Heart right ventricle (tissue), 16 donors: ENCODE measurements around the gene RNASE9. TPM values are rescaled to one million over a fixed set of nuclear protein-coding genes. Genes with fewer than 3 reads are reported as not detected.

Experiments used
- ATAC-seq, 8 donors: fragments of 200-7000 bp; cut with Tn5 transposase; one replicate each; pipeline ENCODE4 v1.9.1; 2020; ENCODE audit warnings: mild to moderate bottlenecking in 8 of 8, moderate library complexity in 8 of 8, moderate number of reproducible peaks in 1 of 8
- DNase-seq, 2 donors: peaks; one replicate each; pipeline ENCODE4 v3.0.0-alpha.2; 2020
- H3K27ac ChIP-seq, 10 donors: fragments of 200-600 bp; sonication (generic) in 2 of 10; one replicate each; pipeline versions ENCODE4 v1.5.0 to v1.8.0; 2020 to 2022; ENCODE audit warnings: mild to moderate bottlenecking in 3 of 10
- H3K27me3 ChIP-seq, 7 donors: fragments of 200-600 bp; one replicate each; pipeline ENCODE4 v1.8.0; 2021 to 2022; ENCODE audit warnings: mild to moderate bottlenecking in 2 of 7
- H3K36me3 ChIP-seq, 9 donors: fragments of 200-600 bp; sonication (generic) in 1 of 9; one replicate each; pipeline versions ENCODE4 v1.5.0 to v1.8.0; 2020 to 2022; ENCODE audit warnings: mild to moderate bottlenecking in 2 of 9
- H3K4me1 ChIP-seq, 9 donors: fragments of 200-600 bp; sonication (generic) in 1 of 9; one replicate each; pipeline versions ENCODE4 v1.5.0 to v1.8.0; 2020 to 2022; ENCODE audit warnings: mild to moderate bottlenecking in 4 of 9
- H3K4me3 ChIP-seq, 10 donors: fragments of 200-600 bp; sonication (generic) in 2 of 10; one replicate each; pipeline versions ENCODE4 v1.5.0 to v1.8.0; 2020 to 2022; ENCODE audit warnings: mild to moderate bottlenecking in 7 of 10, moderate library complexity in 2 of 10
- H3K9me3 ChIP-seq, 11 donors: fragments of 200-600 bp in 10 of 11; sonication (generic) in 2 of 11; one replicate each; pipeline versions ENCODE4 v1.5.0 to v1.8.0; 2013 to 2022; ENCODE audit warnings: mild to moderate bottlenecking in 2 of 11, control low read depth in 1 of 11, moderate library complexity in 1 of 11
- WGBS, 2 donors: extraction: QIAGEN DNeasy Blood & Tissue Kit; methylation state at CpG; one replicate each; pipeline ENCODE4 v1.1.7; 2013; ENCODE audit warnings: inconsistent platforms in 1 of 2; 5-methylcytosine and 5-hydroxymethylcytosine counted together
- intact Hi-C, 10 donors: fragments of 100-400 bp; cut with DNase I; formaldehyde crosslinking; loops; one replicate each; pipeline versions ENCODE4 v1.11.1 to v1.14.2; 2022
- polyA plus RNA-seq, 2 donors: library from polyadenylated mRNA; stranded (reverse); fragments of 200-250 nt; gene quantifications; one replicate each; pipeline ENCODE4 v1.2.3, GENCODE V29; 2013
- total RNA-seq, 10 donors: library from RNA; stranded (reverse); fragmentation: NEBNext Ultra II Directional in 3 of 10; extraction: Animal tissue kit (Norgen Biotek cat#: 25700) in 3 of 10; gene quantifications; one replicate each; pipeline versions ENCODE4 v1.2.1 to v1.2.4, GENCODE V29; 2021 to 2023
- TF ChIP-seq, protein P1 (sequence below), 9 donors: fragments of 200-600 bp; sonication (generic) in 2 of 9; IDR thresholded peaks; one replicate each; pipeline versions ENCODE4 v1.5.0 to v1.8.0; 2021 to 2022; ENCODE audit warnings: antibody characterized with exemption in 9 of 9, mild to moderate bottlenecking in 5 of 9, moderate library complexity in 1 of 9
- donor health status: Arrhythmogenic right ventricular cardiomyopathy.
- donor health status: ischemic (EF 13 %, LVEDD 7.1; RV severe dilation, severe dysfunction).
- donor health status: healthy with polysubstance abuse.
- donor health status: DM: no; HTN: yes; CAD: no.
- donor health status: DM: no; HTN: no; CAD: no.
- donor health status: ischemic (EF 25% LVEDD 6.9; RV normal size, moderate dysfunction).
- donor health status: ischemic (EF 25% LVEDD 5.7; RV mildly dilated, moderate dysfunction).
- donor health status: healthy.
- donor health status: DM: yes; HTN: yes; CAD: no.
- donor health status: Ischemic cardiomyopathy.
- donor health status: ischemic (EF 35%, LVEDD 5.7; RV mildly dilated, moderate dysfunction).
- donor health status: nonischemic (EF 11% LVEDD 7.7; RV severe dilation, severe dysfunction).
- donor health status: DM: yes; HTN: yes; CAD: no.
- donor health status: PGD.
- donor health status: ischemic (EF 29% LVEDD 5.4; RV normal size, mild dysfunction).
- donor health status: nonischemic (EF 23%, LVEDD 6.1; RV moderate dilation, normal function).

The RNASE9 gene
- total and polyA plus RNA-seq, 12 donors: not detected

DNA sequence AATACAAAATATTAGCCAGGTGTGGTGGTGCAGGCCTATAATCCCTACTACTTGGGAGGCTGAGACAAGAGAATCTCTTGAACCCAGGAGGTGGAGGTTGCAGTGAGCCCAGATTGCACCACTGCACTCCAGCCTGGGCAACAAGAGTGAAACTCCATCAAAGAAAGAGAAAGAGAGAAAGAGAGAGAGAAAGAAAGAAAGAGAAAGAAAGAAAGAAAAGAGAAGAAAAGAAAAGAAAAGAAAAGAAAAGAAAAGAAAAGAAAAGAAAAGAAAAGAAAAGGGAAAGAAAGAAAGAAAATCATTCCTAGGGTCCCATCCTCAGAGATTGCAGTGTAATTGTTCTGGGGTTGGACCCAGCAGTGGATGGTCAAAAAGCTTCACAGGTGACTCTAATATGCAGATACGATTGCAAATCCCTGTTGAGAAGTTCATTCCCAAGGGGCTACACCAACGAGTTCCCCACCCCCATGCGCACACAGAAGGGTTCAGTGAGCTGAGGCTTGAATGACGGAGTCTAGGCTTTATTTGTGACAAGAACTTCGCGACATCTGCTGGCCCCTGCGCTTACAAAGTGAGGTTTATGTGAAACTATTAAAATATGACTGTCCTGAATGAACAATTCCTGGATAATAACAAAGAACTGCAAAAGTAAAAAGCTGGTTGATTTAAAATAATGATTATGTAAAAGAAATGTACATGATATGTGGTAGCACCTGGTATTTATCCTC is 47.7 kb upstream of the RNASE9 start:
- Histone ChIP-seq H3K4me3 (peak overlapping the region in 1 of 10 donors; percentile 75), H3K36me3 (no peaks in the 10 kb centered on the region), H3K27ac (peak overlapping the region in 1 of 10 donors; percentile 19), H3K4me1 (peaks cover 3 to 32% (median 15%) of the 10 kb centered on the region in 9 donors), H3K27me3 (no peaks in the 10 kb centered on the region), H3K9me3 (no peaks in the 10 kb centered on the region)
- intact Hi-C loops: loop anchor here (1.0 to 10.0 kb wide), 15 partner anchors 74 to 286 kb away; partner anchors contain the start of genes TEP1 (in 6 of the 10), OSGEP (in 1 of the 10) and PIP4P1 (in 1 of the 10)
- DNase-seq (no peak), ATAC-seq (no peak)
- WGBS, 2 donors: 54 to 63% methylated on average over 7 of the region's 7 CpGs
- TF ChIP-seq, protein P1, sequence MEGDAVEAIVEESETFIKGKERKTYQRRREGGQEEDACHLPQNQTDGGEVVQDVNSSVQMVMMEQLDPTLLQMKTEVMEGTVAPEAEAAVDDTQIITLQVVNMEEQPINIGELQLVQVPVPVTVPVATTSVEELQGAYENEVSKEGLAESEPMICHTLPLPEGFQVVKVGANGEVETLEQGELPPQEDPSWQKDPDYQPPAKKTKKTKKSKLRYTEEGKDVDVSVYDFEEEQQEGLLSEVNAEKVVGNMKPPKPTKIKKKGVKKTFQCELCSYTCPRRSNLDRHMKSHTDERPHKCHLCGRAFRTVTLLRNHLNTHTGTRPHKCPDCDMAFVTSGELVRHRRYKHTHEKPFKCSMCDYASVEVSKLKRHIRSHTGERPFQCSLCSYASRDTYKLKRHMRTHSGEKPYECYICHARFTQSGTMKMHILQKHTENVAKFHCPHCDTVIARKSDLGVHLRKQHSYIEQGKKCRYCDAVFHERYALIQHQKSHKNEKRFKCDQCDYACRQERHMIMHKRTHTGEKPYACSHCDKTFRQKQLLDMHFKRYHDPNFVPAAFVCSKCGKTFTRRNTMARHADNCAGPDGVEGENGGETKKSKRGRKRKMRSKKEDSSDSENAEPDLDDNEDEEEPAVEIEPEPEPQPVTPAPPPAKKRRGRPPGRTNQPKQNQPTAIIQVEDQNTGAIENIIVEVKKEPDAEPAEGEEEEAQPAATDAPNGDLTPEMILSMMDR (IDR thresholded peaks at IDR 0.05): no peak

DNA sequence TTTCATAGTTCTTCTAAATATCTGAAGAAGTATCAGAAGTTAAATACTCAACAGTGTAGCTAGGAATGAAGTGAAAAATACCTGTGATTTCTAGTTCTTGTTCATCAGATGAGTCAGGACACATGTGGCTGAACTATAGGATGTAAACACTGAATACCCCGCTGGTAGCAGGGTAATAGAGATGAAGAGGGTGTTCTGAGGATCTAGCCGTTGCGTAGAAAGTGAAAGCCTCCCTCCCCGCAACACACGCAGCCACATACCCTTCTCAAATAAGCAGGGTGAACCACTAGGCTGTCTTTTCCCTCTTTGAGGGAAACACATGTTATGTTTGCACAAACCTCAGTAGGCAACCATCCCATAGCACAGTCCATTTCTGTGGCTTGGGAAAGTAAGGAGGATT is 46.8 kb upstream of the RNASE9 start:
- no peaks in the 10 kb centered on the region for H3K36me3 ChIP-seq
- DNase-seq: no peak
- H3K4me1 ChIP-seq: peaks cover 3 to 23% (median 15%) of the 10 kb centered on the region in 9 donors
- TF ChIP-seq, protein P1 (IDR thresholded peaks at IDR 0.05): no peak
- H3K9me3 ChIP-seq: no peaks in the 10 kb centered on the region
- H3K27ac ChIP-seq: no peak overlapping the region
- no peak for ATAC-seq
- intact Hi-C loops: loop anchor here in 9 of 10 donors (2.0 to 10.0 kb wide), 16 partner anchors 73 to 285 kb away; partner anchors contain the start of genes TEP1 (in 5 of the 9), OSGEP (in 1 of the 9) and PIP4P1 (in 1 of the 9)
- no peak overlapping the region for H3K4me3 ChIP-seq
- H3K27me3 ChIP-seq: no peaks in the 10 kb centered on the region
- 79 to 89% methylated on average over 5 of the region's 5 CpGs for WGBS, 2 donors

DNA sequence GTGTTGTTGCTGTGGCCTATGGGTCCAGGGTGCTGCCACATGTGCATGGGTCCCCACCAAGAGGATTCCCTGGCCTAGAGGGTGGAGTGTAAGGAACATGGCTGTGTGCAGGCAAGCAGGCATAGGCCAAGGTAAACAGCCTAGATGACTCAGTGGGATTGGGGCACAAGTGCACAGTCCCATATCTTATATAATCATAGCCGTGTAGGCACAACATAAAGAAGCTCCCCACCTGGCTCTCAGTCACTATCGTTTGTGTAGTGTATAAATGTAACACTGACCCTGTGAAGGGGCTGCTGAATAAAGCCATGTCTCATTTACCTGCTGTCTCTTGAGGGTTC is 46.0 kb upstream of the RNASE9 start:
- 66 to 79% methylated on average over 2 of the region's 2 CpGs for WGBS, 2 donors
- Histone ChIP-seq H3K4me1 (peaks cover 0 to 19% (median 10%) of the 10 kb centered on the region in 9 donors), H3K27me3 (no peaks in the 10 kb centered on the region), H3K4me3 (no peak overlapping the region), H3K27ac (no peak overlapping the region), H3K9me3 (no peaks in the 10 kb centered on the region), H3K36me3 (no peaks in the 10 kb centered on the region)
- TF ChIP-seq, protein P1 (IDR thresholded peaks at IDR 0.05): no peak
- DNase-seq: no peak
- intact Hi-C loops: loop anchor here in 8 of 10 donors (2.0 to 10.0 kb wide), 12 partner anchors 72 to 285 kb away; partner anchors contain the start of genes TEP1 (in 2 of the 8), OSGEP (in 1 of the 8) and PIP4P1 (in 1 of the 8)
- ATAC-seq: no peak

DNA sequence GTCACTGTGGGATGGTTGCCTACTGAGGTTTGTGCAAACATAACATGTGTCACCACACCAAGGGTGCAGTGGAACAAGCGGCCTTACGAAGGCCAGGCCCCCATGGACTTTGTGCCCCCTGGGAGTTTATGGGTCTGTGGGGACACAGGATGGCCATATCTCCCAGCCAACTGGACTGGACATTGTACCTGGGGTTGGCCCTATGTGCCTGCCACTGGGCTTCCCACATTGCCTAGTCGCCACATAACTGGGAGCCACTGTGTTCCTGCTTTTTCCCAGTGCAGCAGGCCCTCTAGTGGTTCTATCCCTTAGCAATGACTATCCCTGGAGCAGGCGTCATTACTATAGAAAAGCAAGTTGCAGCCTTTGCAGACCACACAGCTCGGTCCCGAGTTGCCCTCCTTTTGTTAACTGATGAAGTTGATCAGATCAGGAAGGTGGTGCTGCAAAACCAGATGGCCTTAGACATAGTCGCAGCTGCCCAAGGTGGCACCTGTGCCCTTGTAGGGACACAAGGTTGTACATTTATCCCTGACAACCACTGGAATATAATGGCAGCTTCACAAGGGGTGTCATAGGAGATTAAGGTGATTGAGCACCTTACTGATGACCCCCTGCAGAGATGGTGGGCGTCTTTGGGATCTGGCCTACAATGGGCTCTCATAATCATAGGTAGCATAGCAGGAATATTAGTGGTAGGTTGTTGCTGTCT is 45.5 kb upstream of the RNASE9 start:
- H3K9me3 ChIP-seq: no peaks in the 10 kb centered on the region
- ATAC-seq: peak in 2 of 8 donors; percentile 28 to 37
- 36 to 37% methylated on average over 8 of the region's 8 CpGs for WGBS, 2 donors
- no peaks in the 10 kb centered on the region for H3K27me3 ChIP-seq
- TF ChIP-seq, protein P1 (IDR thresholded peaks at IDR 0.05): peak; percentile 21 to 65 (median 54)
- H3K4me1 ChIP-seq: peaks cover 0 to 19% (median 9%) of the 10 kb centered on the region in 9 donors
- no peaks in the 10 kb centered on the region for H3K36me3 ChIP-seq
- no peak overlapping the region for H3K27ac ChIP-seq
- intact Hi-C loops: loop anchor here in 8 of 10 donors (2.0 to 10.0 kb wide), 12 partner anchors 72 to 284 kb away; partner anchors contain the start of genes TEP1 (in 2 of the 8), OSGEP (in 1 of the 8) and PIP4P1 (in 1 of the 8)
- no peak overlapping the region for H3K4me3 ChIP-seq
- peak in 1 of 2 donors; percentile 27 for DNase-seq
